Sciatic nerve (tissue), 1 donor: ENCODE data around the gene CNGA4. TPM values are rescaled to one million over a fixed set of nuclear protein-coding genes. Genes with fewer than 3 reads are reported as not detected.

ENCODE experiments used
- total RNA-seq: library from RNA; stranded (reverse); fragmentation: NEBNext Ultra II Directional; extraction: Animal tissue kit (Norgen Biotek cat#: 25700); gene quantifications from one replicate; pipeline ENCODE4 v1.2.1, GENCODE V29; 2021
- donor health status: DM: no; HTN: no; CAD: no.

The CNGA4 gene
- total RNA-seq, 1 donor from 2014 or later, result 0.31 TPM

Other genes starting within 250 kb of the CNGA4 start
- 0.09 TPM for gene OR56A4, start 232.1 kb upstream of the CNGA4 start, total RNA-seq
- gene OR56A1, start 208.3 kb upstream of the CNGA4 start, total RNA-seq, result 0.13 TPM
- not detected for gene OR56B4, start 131.4 kb upstream of the CNGA4 start, total RNA-seq
- gene OR52B2, start 68.8 kb upstream of the CNGA4 start, total RNA-seq, result not detected
- not detected for gene OR52W1, start 39.9 kb upstream of the CNGA4 start, total RNA-seq
- not detected for gene C11orf42, start 33.5 kb upstream of the CNGA4 start, total RNA-seq
- gene FHIP1B, start 4.5 kb upstream of the CNGA4 start, total RNA-seq, result 36.8 TPM
- 1.1 TPM for gene CCKBR, start 20.7 kb downstream of the CNGA4 start, total RNA-seq
- 145 TPM for gene CAVIN3, start 81.4 kb downstream of the CNGA4 start, total RNA-seq
- gene SMPD1, start 151.4 kb downstream of the CNGA4 start, total RNA-seq, result 32.3 TPM
- gene APBB1, start 180.0 kb downstream of the CNGA4 start, total RNA-seq, result 65.5 TPM
- gene HPX, start 201.9 kb downstream of the CNGA4 start, total RNA-seq, result 2.8 TPM
- 24.6 TPM for gene TRIM3, start 234.9 kb downstream of the CNGA4 start, total RNA-seq
- gene ARFIP2, start 242.2 kb downstream of the CNGA4 start, total RNA-seq, result 35.0 TPM
- gene TIMM10B, start 242.4 kb downstream of the CNGA4 start, total RNA-seq, result 51.5 TPM